Ascending aorta (tissue), 2 donors: ENCODE results near the gene HLA-B. TPM values are rescaled to one million over a fixed set of nuclear protein-coding genes. Genes with fewer than 3 reads are reported as not detected.
A peak's percentile ranks its signal among the peaks of the same experiment; 100 is the strongest.
"Not testable (repeated sequence)": the region's sequence is repeated elsewhere in the genome, so short reads cannot be mapped to it uniquely, and the experiment has no call there.

Source experiments
- DNase-seq, 2 donors: peaks; one replicate each; pipeline ENCODE4 v3.0.0-alpha.2; 2019; ENCODE audit warnings: low spot score in 2 of 2
- H3K27ac ChIP-seq, 2 donors: fragments of 200-600 bp; sonication (generic); one replicate each; pipeline ENCODE4 v1.5.1; 2016 to 2017; ENCODE audit warnings: mild to moderate bottlenecking in 1 of 2
- H3K27me3 ChIP-seq: fragments of 200-600 bp; sonication (generic); one replicate; pipeline ENCODE4 v1.5.1; 2017
- H3K36me3 ChIP-seq, 2 donors: fragments of 200-600 bp; sonication (generic); one replicate each; pipeline ENCODE4 v1.5.1; 2016
- H3K4me1 ChIP-seq, 2 donors: fragments of 200-600 bp; sonication (generic); one replicate each; pipeline ENCODE4 v1.5.1; 2016 to 2017; ENCODE audit warnings: mild to moderate bottlenecking in 1 of 2
- H3K4me3 ChIP-seq, 2 donors: fragments of 200-600 bp; sonication (generic); one replicate each; pipeline ENCODE4 v1.5.1; 2016 to 2017; ENCODE audit warnings: mild to moderate bottlenecking in 1 of 2
- H3K9me3 ChIP-seq, 2 donors: fragments of 200-600 bp; sonication (generic); one replicate each; pipeline ENCODE4 v1.5.1; 2016
- intact Hi-C: fragments of 100-400 bp; cut with DNase I; formaldehyde crosslinking; loops from one replicate; pipeline ENCODE4 v1.15.1; 2023
- total RNA-seq: library from RNA; depleted of rRNA; stranded (reverse); fragments of >200 nt; gene quantifications from one replicate; pipeline ENCODE4 v1.1.0, GENCODE V29; 2016
- TF ChIP-seq, protein P1 (sequence below), 3 experiments: fragments of 200-600 bp in 2 of 3; fragments of 450-650 bp in 1 of 3; sonication (generic) in 2 of 3; IDR thresholded peaks; one replicate each; pipeline ENCODE4 v1.5.1; 2016 to 2019; ENCODE audit warnings: antibody characterized with exemption in 3 of 3, mild to moderate bottlenecking in 1 of 3, moderate library complexity in 1 of 3

Gene HLA-B
- total RNA-seq, 1 donor from 2014 or later, result 1,833 TPM

DNA sequence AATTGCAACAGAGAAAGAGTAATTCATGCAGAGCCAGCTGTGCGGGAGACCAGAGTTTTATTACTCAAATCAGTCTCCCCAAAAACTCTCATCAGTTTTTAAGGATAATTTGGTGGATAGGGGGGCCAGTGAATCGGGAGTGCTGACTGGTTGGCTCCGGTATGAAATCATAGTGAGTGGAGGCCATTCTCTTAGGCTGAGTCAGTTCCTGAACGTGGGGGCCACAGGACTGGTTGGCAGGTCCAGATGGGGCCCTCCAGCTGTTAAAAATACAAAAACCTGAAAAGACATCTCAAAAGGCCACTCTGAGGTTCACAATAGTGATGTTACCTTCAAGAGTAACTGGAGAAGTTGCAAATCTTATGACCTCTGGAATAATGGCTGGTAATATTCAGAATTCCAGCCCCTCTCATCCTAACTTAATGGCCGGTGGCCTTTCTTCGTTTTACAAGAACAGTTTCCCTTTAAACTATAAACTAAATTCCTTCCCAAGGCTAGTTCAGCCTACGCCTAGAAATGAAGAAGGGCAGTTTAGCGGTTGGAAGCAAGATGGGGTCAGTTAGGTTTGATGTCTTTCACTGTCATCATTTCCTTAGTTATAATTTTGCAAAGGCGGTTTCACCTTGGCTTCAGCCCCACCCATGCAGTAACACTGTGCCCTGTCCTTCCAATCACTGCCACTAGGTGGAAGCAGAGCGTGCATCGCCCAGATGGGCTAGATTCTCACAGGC lies 39.6 kb upstream of the HLA-B start:
- Histone ChIP-seq H3K27ac (no peak overlapping the region), H3K9me3 (no peaks in the 10 kb centered on the region), H3K27me3 (no peaks in the 10 kb centered on the region), H3K4me3 (peak overlapping the region in 1 of 2 donors; percentile 20), H3K36me3 (peaks cover 0 to 7% of the 10 kb centered on the region in 2 donors), H3K4me1 (peaks cover 0 to 4% of the 10 kb centered on the region in 2 donors)
- TF ChIP-seq, protein P1, sequence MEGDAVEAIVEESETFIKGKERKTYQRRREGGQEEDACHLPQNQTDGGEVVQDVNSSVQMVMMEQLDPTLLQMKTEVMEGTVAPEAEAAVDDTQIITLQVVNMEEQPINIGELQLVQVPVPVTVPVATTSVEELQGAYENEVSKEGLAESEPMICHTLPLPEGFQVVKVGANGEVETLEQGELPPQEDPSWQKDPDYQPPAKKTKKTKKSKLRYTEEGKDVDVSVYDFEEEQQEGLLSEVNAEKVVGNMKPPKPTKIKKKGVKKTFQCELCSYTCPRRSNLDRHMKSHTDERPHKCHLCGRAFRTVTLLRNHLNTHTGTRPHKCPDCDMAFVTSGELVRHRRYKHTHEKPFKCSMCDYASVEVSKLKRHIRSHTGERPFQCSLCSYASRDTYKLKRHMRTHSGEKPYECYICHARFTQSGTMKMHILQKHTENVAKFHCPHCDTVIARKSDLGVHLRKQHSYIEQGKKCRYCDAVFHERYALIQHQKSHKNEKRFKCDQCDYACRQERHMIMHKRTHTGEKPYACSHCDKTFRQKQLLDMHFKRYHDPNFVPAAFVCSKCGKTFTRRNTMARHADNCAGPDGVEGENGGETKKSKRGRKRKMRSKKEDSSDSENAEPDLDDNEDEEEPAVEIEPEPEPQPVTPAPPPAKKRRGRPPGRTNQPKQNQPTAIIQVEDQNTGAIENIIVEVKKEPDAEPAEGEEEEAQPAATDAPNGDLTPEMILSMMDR (IDR thresholded peaks at IDR 0.05), result peak; percentile 90 to 97 (median 95)
- peak in 1 of 2 donors; percentile 87 for DNase-seq
- intact Hi-C loops, result loop anchor here (1.0 kb wide), 1 partner anchor 45 kb away; no protein-coding TSS in a partner anchor

DNA sequence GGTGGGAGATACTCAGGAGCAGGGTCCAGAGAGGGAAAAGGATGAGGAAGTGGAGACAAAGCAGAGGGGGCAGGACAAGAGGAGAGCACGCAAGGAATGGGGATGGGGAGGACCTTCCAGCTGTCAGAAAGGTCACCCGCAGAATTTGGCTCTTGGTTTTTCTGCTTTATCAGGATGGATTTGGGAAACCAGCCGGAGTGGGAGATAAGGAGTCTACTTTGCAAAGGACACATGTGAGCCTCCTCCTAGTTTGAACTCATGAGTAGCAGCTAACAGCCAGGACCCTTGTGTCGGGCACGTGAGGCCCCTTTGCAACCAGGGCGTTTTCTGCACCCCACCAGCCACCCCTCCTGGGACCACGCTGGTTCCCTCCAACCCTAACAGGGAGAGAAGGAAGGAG lies 38.9 kb upstream of the HLA-B start:
- H3K4me1 ChIP-seq, result peaks cover 0 to 4% of the 10 kb centered on the region in 2 donors
- TF ChIP-seq, protein P1 (IDR thresholded peaks at IDR 0.05), result no peak
- peaks cover 0 to 7% of the 10 kb centered on the region in 2 donors for H3K36me3 ChIP-seq
- H3K9me3 ChIP-seq, result no peaks in the 10 kb centered on the region
- no peak overlapping the region for H3K4me3 ChIP-seq
- intact Hi-C loops, result no loop called here
- no peaks in the 10 kb centered on the region for H3K27me3 ChIP-seq
- H3K27ac ChIP-seq, result no peak overlapping the region
- DNase-seq, result no peak

DNA sequence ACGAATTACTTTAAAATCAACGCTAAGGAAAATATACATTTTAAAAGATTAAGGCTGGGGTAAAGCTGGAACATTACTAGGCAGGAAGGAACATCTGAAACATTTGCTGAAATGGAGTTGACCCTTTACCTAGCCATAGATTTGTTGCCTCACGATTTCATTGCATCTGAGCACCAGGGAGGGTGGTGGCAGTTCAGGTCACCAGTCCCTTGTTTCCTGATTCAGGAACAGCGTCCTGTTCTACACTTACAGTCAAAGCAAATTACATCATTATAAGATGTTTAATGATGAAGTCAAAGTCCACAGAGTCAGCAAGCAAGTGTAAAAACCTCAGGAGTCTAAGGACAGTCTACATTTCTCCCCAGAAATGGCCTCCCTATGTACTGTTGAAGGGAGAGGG lies 37.4 kb upstream of the HLA-B start:
- H3K4me3 ChIP-seq, result no peak overlapping the region

DNA sequence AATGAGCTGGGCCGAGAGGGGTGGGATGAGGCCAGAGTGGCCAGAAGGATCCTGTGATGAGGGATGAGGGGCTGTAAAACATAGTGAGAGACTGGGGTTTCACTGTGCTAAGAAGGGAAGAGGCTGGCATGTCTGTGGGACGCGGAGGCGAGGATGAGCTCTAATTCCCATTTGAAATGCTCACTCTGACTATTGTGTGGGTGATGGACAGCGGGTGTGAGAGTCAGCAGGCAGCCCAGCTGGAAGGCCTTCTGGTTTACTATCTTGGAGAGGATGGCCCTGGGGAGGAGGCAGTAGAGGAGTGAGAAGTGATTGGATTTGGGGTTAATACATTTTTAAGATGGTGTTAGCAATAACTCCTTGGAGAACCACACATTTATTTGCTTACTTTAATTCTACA lies 37.0 kb upstream of the HLA-B start:
- TF ChIP-seq, protein P1 (IDR thresholded peaks at IDR 0.05), result no peak
- no peak overlapping the region for H3K27ac ChIP-seq
- no peaks in the 10 kb centered on the region for H3K27me3 ChIP-seq
- no peaks in the 10 kb centered on the region for H3K9me3 ChIP-seq
- intact Hi-C loops, result no loop called here
- H3K4me1 ChIP-seq, result peaks cover 0 to 4% of the 10 kb centered on the region in 2 donors
- no peak for DNase-seq
- H3K36me3 ChIP-seq, result peaks cover 0 to 7% of the 10 kb centered on the region in 2 donors
- no peak overlapping the region for H3K4me3 ChIP-seq

More for the DNA sequence above, 37.4 kb upstream of the HLA-B start:
- no peak overlapping the region for H3K27ac ChIP-seq
- no peak for DNase-seq
- no peaks in the 10 kb centered on the region for H3K27me3 ChIP-seq
- H3K9me3 ChIP-seq, result no peaks in the 10 kb centered on the region
- intact Hi-C loops, result no loop called here
- TF ChIP-seq, protein P1 (IDR thresholded peaks at IDR 0.05), result no peak
- peaks cover 0 to 7% of the 10 kb centered on the region in 2 donors for H3K36me3 ChIP-seq
- peaks cover 0 to 4% of the 10 kb centered on the region in 2 donors for H3K4me1 ChIP-seq

DNA sequence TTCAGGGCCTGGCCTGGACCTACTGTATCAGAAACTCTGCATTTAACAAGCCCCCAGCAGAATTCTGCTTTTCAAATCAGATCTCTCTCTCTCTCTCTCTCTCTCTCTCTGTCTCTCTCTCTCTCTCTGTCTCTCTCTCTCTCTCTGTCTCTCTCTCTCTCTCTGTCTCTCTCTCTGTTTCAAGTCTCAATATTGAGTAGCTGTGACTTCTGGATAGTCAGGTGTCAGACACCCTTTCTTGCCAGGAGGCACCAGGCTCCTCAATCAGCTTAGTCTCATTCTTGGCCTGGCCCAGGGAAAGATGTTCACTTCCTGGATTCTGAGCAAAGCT lies 32.8 kb upstream of the HLA-B start:
- H3K4me3 ChIP-seq, H3K27me3 ChIP-seq, H3K9me3 ChIP-seq, intact Hi-C loops, H3K4me1 ChIP-seq, H3K27ac ChIP-seq, DNase-seq, H3K36me3 ChIP-seq: not testable (repeated sequence)

DNA sequence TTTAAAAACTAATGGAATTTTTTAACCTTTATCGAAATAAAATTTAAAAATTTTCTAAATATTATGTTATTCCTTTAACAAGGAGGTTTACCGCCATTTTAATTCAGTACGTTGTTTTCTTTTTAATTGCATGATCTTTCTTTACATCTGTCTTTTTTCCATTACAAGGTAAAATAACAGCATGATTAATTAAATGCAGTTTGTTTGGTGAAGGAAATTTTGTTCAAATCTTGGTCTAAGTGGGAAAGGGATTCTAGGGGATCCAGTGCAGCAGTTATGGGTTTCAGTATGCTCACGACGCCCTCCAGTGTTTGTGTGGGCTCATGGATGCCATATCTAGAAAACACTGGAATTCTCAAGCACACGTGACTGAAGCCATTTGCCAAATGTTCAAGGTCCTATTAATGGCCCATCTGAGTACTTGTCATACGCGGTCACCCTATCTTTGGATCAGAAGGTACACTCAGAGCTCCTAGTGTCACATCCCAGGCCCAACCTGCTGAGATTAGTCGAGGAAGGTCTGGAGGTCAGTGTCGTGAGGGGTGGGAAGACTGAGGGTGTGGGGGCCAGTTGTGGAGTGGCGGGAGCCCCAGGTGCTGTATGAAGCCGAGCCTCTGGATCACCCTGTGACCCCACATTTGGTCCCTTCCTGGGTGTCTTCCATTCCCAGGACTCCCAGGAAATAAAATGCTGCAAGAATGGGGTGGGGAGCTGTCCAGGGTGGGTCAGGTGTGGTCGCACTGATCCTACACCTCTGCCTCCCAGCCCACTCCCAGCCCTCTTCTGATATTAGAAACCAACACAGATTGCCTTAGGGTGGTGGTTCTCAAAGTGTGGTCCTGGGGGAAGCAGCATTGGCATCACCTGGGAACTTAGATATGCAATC lies 32.2 kb upstream of the HLA-B start:
- H3K27me3 ChIP-seq, H3K36me3 ChIP-seq, H3K27ac ChIP-seq, H3K9me3 ChIP-seq, intact Hi-C loops, H3K4me1 ChIP-seq, DNase-seq, H3K4me3 ChIP-seq: not testable (repeated sequence)
